Measurements from ENCODE around the gene KIF1C.

DNA sequence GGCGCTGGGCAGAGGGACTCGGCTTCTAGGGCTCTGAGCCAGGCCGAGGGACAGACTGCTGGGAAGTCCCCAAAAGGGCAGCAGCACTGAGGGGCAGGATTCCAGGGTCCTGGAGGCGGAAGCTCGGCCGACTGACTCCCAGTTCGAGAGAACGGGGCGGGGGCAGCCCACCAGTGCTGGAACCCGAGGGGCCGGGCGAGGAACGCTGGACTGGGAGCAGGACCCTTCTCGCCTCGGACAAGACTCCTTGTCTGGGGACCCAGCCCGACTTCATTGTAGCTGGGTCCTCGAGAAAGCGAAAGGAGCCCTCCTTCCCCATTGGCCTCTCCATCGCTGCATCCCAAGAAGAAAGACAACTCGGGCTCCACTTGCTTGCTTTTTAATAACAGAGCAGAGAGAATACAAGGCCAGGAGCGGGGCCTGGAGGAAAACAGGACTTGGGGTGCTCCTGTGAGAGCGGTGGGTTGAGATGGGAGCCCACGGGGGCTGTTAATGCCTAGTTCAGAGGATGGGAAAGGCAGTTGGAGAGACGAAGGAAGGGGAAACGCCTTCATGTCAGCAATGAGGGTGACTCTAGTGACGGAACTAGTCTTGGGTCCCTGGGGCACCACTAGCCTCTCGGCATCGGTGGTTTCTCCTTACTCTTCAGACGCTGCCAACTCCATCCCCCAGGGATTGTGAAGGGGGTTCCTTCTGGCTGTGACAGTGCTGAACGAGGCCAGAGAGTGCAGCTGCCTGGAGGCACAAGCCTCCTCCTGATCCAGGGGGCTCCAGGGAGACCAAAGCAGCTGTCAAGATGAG lies 9.8 kb upstream of the KIF1C start:
- no peak for TF ChIP-seq YY1 (IDR thresholded peaks at IDR 0.05)
- TF ChIP-seq, protein P1, sequence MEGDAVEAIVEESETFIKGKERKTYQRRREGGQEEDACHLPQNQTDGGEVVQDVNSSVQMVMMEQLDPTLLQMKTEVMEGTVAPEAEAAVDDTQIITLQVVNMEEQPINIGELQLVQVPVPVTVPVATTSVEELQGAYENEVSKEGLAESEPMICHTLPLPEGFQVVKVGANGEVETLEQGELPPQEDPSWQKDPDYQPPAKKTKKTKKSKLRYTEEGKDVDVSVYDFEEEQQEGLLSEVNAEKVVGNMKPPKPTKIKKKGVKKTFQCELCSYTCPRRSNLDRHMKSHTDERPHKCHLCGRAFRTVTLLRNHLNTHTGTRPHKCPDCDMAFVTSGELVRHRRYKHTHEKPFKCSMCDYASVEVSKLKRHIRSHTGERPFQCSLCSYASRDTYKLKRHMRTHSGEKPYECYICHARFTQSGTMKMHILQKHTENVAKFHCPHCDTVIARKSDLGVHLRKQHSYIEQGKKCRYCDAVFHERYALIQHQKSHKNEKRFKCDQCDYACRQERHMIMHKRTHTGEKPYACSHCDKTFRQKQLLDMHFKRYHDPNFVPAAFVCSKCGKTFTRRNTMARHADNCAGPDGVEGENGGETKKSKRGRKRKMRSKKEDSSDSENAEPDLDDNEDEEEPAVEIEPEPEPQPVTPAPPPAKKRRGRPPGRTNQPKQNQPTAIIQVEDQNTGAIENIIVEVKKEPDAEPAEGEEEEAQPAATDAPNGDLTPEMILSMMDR (IDR thresholded peaks at IDR 0.05; ENCODE audit: low read depth, low read length, missing input control) = no peak
- TF ChIP-seq, protein P2, sequence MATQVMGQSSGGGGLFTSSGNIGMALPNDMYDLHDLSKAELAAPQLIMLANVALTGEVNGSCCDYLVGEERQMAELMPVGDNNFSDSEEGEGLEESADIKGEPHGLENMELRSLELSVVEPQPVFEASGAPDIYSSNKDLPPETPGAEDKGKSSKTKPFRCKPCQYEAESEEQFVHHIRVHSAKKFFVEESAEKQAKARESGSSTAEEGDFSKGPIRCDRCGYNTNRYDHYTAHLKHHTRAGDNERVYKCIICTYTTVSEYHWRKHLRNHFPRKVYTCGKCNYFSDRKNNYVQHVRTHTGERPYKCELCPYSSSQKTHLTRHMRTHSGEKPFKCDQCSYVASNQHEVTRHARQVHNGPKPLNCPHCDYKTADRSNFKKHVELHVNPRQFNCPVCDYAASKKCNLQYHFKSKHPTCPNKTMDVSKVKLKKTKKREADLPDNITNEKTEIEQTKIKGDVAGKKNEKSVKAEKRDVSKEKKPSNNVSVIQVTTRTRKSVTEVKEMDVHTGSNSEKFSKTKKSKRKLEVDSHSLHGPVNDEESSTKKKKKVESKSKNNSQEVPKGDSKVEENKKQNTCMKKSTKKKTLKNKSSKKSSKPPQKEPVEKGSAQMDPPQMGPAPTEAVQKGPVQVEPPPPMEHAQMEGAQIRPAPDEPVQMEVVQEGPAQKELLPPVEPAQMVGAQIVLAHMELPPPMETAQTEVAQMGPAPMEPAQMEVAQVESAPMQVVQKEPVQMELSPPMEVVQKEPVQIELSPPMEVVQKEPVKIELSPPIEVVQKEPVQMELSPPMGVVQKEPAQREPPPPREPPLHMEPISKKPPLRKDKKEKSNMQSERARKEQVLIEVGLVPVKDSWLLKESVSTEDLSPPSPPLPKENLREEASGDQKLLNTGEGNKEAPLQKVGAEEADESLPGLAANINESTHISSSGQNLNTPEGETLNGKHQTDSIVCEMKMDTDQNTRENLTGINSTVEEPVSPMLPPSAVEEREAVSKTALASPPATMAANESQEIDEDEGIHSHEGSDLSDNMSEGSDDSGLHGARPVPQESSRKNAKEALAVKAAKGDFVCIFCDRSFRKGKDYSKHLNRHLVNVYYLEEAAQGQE (IDR thresholded peaks at IDR 0.05) = no peak
- no peak for TF ChIP-seq RXRA (IDR thresholded peaks at IDR 0.05)
- TF ChIP-seq TAF1 (conservative IDR thresholded peaks at IDR 0.05) = no peak
- TF ChIP-seq, protein P3, sequence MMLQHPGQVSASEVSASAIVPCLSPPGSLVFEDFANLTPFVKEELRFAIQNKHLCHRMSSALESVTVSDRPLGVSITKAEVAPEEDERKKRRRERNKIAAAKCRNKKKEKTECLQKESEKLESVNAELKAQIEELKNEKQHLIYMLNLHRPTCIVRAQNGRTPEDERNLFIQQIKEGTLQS (IDR thresholded peaks at IDR 0.05) = no peak
